IMR-90 (cell line): ENCODE data around the gene GPR15LG. TPM values are rescaled to one million over a fixed set of nuclear protein-coding genes. Genes with fewer than 3 reads are reported as not detected.

ENCODE experiments used
- ATAC-seq: fragments of 200-7000 bp; cut with Tn5 transposase; 2 replicates; pipeline ENCODE4 v1.9.1; 2020; ENCODE audit warnings: low read depth, mild to moderate bottlenecking, moderate library complexity
- BruUV-seq: library from RNA; stranded (reverse); fragments of 400-500 nt; replicated peaks from 2 replicates; lab custom pipeline; 2021; lab: Mats Ljungman, UMichigan
- CTCF ChIA-PET: fragments of 300-600 bp; formaldehyde crosslinking; extraction: SDS; loops from one replicate; lab custom pipeline; 2021; ENCODE audit warnings: antibody characterized with exemption; lab: Yijun Ruan, JAX
- POLR2A ChIA-PET: fragments of 300-600 bp; sonication (Branson Sonifier 250); formaldehyde crosslinking; loops from one replicate; lab custom pipeline; 2022; ENCODE audit warnings: antibody characterized with exemption; ENCODE audit not compliant: unreplicated experiment; lab: Charles Lee
- DNase-seq: peaks from one replicate; pipeline ENCODE4 v3.0.0; 2013
- H2AFZ ChIP-seq: replicated peaks from 2 replicates; pipeline ENCODE3; 2013; ENCODE audit warnings: low read length, mild to moderate bottlenecking; ENCODE audit not compliant: poor library complexity
- H2AK5ac ChIP-seq: 2 replicates; pipeline ENCODE4 v1.6.1; 2013; ENCODE audit warnings: low read depth, low read length, inconsistent platforms
- H2AK9ac ChIP-seq: replicated peaks from 2 replicates; pipeline ENCODE3; 2013; ENCODE audit warnings: mild to moderate bottlenecking, low read depth, low read length, moderate library complexity; ENCODE audit not compliant: poor library complexity
- H2BK120ac ChIP-seq: 2 replicates; pipeline ENCODE4 v1.6.1; 2013; ENCODE audit warnings: low read depth, low read length, inconsistent platforms
- H2BK15ac ChIP-seq: 3 replicates; pipeline ENCODE4 v1.6.1; 2013; ENCODE audit warnings: low read depth, low read length, inconsistent platforms
- H2BK20ac ChIP-seq: 2 replicates; pipeline ENCODE4 v1.6.1; 2013; ENCODE audit warnings: low read depth, mild to moderate bottlenecking, inconsistent platforms, low read length, moderate library complexity
- H2BK5ac ChIP-seq: 2 replicates; pipeline ENCODE4 v1.6.1; 2013; ENCODE audit warnings: mild to moderate bottlenecking, low read depth, low read length, inconsistent platforms; ENCODE audit not compliant: poor library complexity, severe bottlenecking
- H3K14ac ChIP-seq: replicated peaks from 2 replicates; pipeline ENCODE4 v1.6.1; 2013; ENCODE audit warnings: low read depth, low read length, inconsistent platforms
- H3K18ac ChIP-seq: 2 replicates; pipeline ENCODE4 v1.6.1; 2013; ENCODE audit warnings: low read depth, low read length, control low read depth
- H3K23ac ChIP-seq: 2 replicates; pipeline ENCODE4 v1.6.1; 2013; ENCODE audit warnings: low read depth, low read length, inconsistent platforms
- H3K27ac ChIP-seq: 2 replicates; pipeline ENCODE4 v1.5.1; 2013; ENCODE audit warnings: mild to moderate bottlenecking, control low read depth, low read length; ENCODE audit not compliant: insufficient read depth
- H3K27me3 ChIP-seq: 2 replicates; pipeline ENCODE4 v1.6.1; 2013; ENCODE audit warnings: low read length; ENCODE audit not compliant: control insufficient read depth, insufficient read depth
- H3K36me3 ChIP-seq: 2 replicates; pipeline ENCODE4 v1.6.1; 2013; ENCODE audit warnings: low read length, mixed read lengths; ENCODE audit not compliant: control insufficient read depth, insufficient read depth
- H3K4ac ChIP-seq: 2 replicates; pipeline ENCODE4 v1.6.1; 2013; ENCODE audit warnings: low read depth, low read length, inconsistent platforms
- H3K4me1 ChIP-seq: 2 replicates; pipeline ENCODE4 v1.6.1; 2013; ENCODE audit warnings: low read length, mixed read lengths; ENCODE audit not compliant: control insufficient read depth, insufficient read depth
- H3K4me2 ChIP-seq: 2 replicates; pipeline ENCODE4 v1.6.1; 2013; ENCODE audit warnings: low read depth, mild to moderate bottlenecking, control low read depth, low read length, moderate library complexity
- H3K4me3 ChIP-seq: 2 replicates; pipeline ENCODE4 v1.5.1; 2013; ENCODE audit warnings: low read depth, mild to moderate bottlenecking, control low read depth, low read length, moderate library complexity; ENCODE audit not compliant: insufficient read depth
- H3K56ac ChIP-seq: 2 replicates; pipeline ENCODE4 v1.6.1; 2013; ENCODE audit warnings: low read length, inconsistent platforms; ENCODE audit not compliant: insufficient read depth; ENCODE audit errors: extremely low read depth
- H3K79me1 ChIP-seq, 2 experiments: 2 replicates each; pipeline ENCODE4 v1.6.1; 2013; ENCODE audit warnings: low read length in 2 of 2, inconsistent platforms in 1 of 2, low read depth in 1 of 2
- H3K9ac ChIP-seq: 2 replicates; pipeline ENCODE4 v1.6.1; 2013; ENCODE audit warnings: low read depth, low read length, control low read depth
- H3K9me1 ChIP-seq: 2 replicates; pipeline ENCODE4 v1.6.1; 2013; ENCODE audit warnings: low read length, inconsistent platforms; ENCODE audit not compliant: insufficient read depth
- H3K9me3 ChIP-seq: 2 replicates; pipeline ENCODE4 v1.6.1; 2013; ENCODE audit warnings: low read length; ENCODE audit not compliant: control insufficient read depth, insufficient read depth
- H4K20me1 ChIP-seq: 2 replicates; pipeline ENCODE4 v1.6.1; 2013; ENCODE audit warnings: low read length, inconsistent platforms; ENCODE audit not compliant: insufficient read depth
- H4K5ac ChIP-seq: 2 replicates; pipeline ENCODE4 v1.6.1; 2013; ENCODE audit warnings: mild to moderate bottlenecking, low read depth, low read length, control low read depth
- H4K8ac ChIP-seq, 2 experiments: 2 replicates each; pipeline ENCODE4 v1.6.1; 2013; ENCODE audit warnings: low read depth in 2 of 2, low read length in 2 of 2, control low read depth in 1 of 2, inconsistent platforms in 1 of 2
- H4K91ac ChIP-seq: 2 replicates; pipeline ENCODE4 v1.6.1; 2013; ENCODE audit warnings: low read depth, low read length, inconsistent platforms; ENCODE audit not compliant: insufficient read depth
- CHD1 ChIP-seq: IDR thresholded peaks from 2 replicates; pipeline ENCODE4 v1.6.1; 2012; ENCODE audit warnings: low read depth, low read length, improper control_type of control experiment
- CTCF ChIP-seq: conservative IDR thresholded peaks from 2 replicates; pipeline ENCODE4 v1.5.1; 2012; ENCODE audit warnings: mild to moderate bottlenecking, low read depth, low read length, improper control_type of control experiment
- ELK1 ChIP-seq: fragments of 150-350 bp; IDR thresholded peaks from 2 replicates; pipeline ENCODE4 v1.6.1; 2016; ENCODE audit warnings: low read depth, mild to moderate bottlenecking, low read length, moderate library complexity, borderline replicate concordance
- FOS ChIP-seq: fragments of 150-350 bp; IDR thresholded peaks from 2 replicates; pipeline ENCODE4 v1.6.1; 2016; ENCODE audit warnings: low read depth, low read length
- MAFK ChIP-seq: IDR thresholded peaks from 2 replicates; pipeline ENCODE4 v1.6.1; 2012; ENCODE audit warnings: low read depth, low read length, improper control_type of control experiment
- MXI1 ChIP-seq: IDR thresholded peaks from 2 replicates; pipeline ENCODE4 v1.6.1; 2012; ENCODE audit warnings: low read depth, mild to moderate bottlenecking, low read length, moderate library complexity, borderline replicate concordance
- NFE2L2 ChIP-seq: fragments of 150-350 bp; IDR thresholded peaks from 2 replicates; pipeline ENCODE4 v1.6.1; 2016; ENCODE audit warnings: low read depth, mild to moderate bottlenecking, low read length
- POLR2A ChIP-seq: IDR thresholded peaks from 2 replicates; pipeline ENCODE4 v1.6.1; 2012; ENCODE audit warnings: mild to moderate bottlenecking, low read depth, low read length
- RAD21 ChIP-seq: IDR thresholded peaks from 2 replicates; pipeline ENCODE4 v1.6.1; 2012; ENCODE audit warnings: low read length, improper control_type of control experiment
- RCOR1 ChIP-seq: IDR thresholded peaks from 2 replicates; pipeline ENCODE4 v1.6.1; 2012; ENCODE audit warnings: mild to moderate bottlenecking, low read length, improper control_type of control experiment; ENCODE audit not compliant: insufficient replicate concordance
- RFX5 ChIP-seq: IDR thresholded peaks from 2 replicates; pipeline ENCODE4 v1.8.0; 2012; ENCODE audit warnings: low read depth, mild to moderate bottlenecking, low read length, moderate library complexity
- WGBS, 2 experiments: methylation state at CpG; one replicate each; pipeline versions ENCODE4 v1.1.5 to v1.1.7; 2013; ENCODE audit warnings: missing lambda C conversion rate in 2 of 2; ENCODE audit not compliant: insufficient read length in 1 of 2; ENCODE audit errors: extremely low coverage in 2 of 2; 5-methylcytosine and 5-hydroxymethylcytosine counted together
- dilution Hi-C: fragments of 300-500 bp; cut with HindIII; formaldehyde crosslinking; loops from one replicate; pipeline ENCODE4 v1.14.3; 2018; ENCODE audit warnings: low sequenced_read_pairs; ENCODE audit not compliant: unreplicated experiment
- in situ Hi-C: fragments of 300-500 bp; cut with MboI; formaldehyde crosslinking; loops from 3 replicates; pipeline ENCODE4 v1.14.3; 2019; ENCODE audit warnings: low sequenced_read_pairs, inconsistent platforms, mixed read lengths
- intact Hi-C: fragments of 100-400 bp; cut with micrococcal nuclease; formaldehyde crosslinking; loops from 2 replicates; pipeline ENCODE4 v1.10.0; 2022
- polyA plus RNA-seq, 3 experiments: library from polyadenylated mRNA; depleted of rRNA; stranded (reverse); fragments of >200 nt; gene quantifications; 2 replicates each; pipeline ENCODE4 v1.2.3, GENCODE V29; 2012; ENCODE audit warnings: low replicate concordance in 1 of 3
- total RNA-seq: library from RNA; depleted of rRNA; stranded (reverse); fragments of >200 nt; gene quantifications from 2 replicates; pipeline ENCODE4 v1.2.3, GENCODE V29; 2012
- TF ChIP-seq, protein P1 (sequence below): fragments of 150-350 bp; IDR thresholded peaks from 2 replicates; pipeline ENCODE4 v1.6.1; 2017; ENCODE audit warnings: mild to moderate bottlenecking, antibody characterized with exemption, low read length, low read depth

GPR15LG gene
- total and polyA plus RNA-seq, 2 of the 4 experiments (the other 2 are of a cell fraction) = not detected

- TF ChIP-seq RCOR1 (no peak), ELK1 (no peak), MXI1 (no peak), NFE2L2 (no peak), MAFK (no peak), RAD21 (no peak), CHD1 (no peak), CTCF (no peak), RFX5 (no peak), POLR2A (no peak), FOS (no peak)
- TF ChIP-seq, protein P1, sequence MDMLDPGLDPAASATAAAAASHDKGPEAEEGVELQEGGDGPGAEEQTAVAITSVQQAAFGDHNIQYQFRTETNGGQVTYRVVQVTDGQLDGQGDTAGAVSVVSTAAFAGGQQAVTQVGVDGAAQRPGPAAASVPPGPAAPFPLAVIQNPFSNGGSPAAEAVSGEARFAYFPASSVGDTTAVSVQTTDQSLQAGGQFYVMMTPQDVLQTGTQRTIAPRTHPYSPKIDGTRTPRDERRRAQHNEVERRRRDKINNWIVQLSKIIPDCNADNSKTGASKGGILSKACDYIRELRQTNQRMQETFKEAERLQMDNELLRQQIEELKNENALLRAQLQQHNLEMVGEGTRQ = no peak
- in situ Hi-C loops = no loop called here
- H3K14ac ChIP-seq = no peak overlapping the region
- no peak overlapping the region for H2BK5ac ChIP-seq
- H4K20me1 ChIP-seq = no peaks in the 10 kb centered on the region; the same call in 1 of the 2 replicates
- H3K56ac ChIP-seq = no peak overlapping the region
- BruUV-seq = no TSS peak
- H3K4ac ChIP-seq = no peak overlapping the region
- H3K79me1 ChIP-seq = no peaks in the 10 kb centered on the region
- intact Hi-C loops = no loop called here
- dilution Hi-C loops = no loop called here
- no peak overlapping the region for H3K23ac ChIP-seq
- H2AFZ ChIP-seq = no peak overlapping the region
- no peak overlapping the region for H3K18ac ChIP-seq
- H4K91ac ChIP-seq = no peak overlapping the region
- DNase-seq (no peak), ATAC-seq (no peak)
- H3K27me3 ChIP-seq = peaks cover 7% of the 10 kb centered on the region; the same call in 1 of the 2 replicates
- H3K27ac ChIP-seq = no peak overlapping the region
- no peaks in the 10 kb centered on the region for H3K9me3 ChIP-seq
- POLR2A ChIA-PET = no interaction called here
- H2BK15ac ChIP-seq = no peak overlapping the region
- WGBS, 2 experiments = no CpG with 5 or more reads among the region's 1 CpG
- H4K5ac ChIP-seq = no peak overlapping the region
- H3K4me1 ChIP-seq = no peaks in the 10 kb centered on the region
- no peak overlapping the region for H2BK120ac ChIP-seq
- H4K8ac ChIP-seq = no peak overlapping the region
- H2AK9ac ChIP-seq = no peak overlapping the region
- CTCF ChIA-PET = no interaction called here
- no peaks in the 10 kb centered on the region for H3K36me3 ChIP-seq
- no peak overlapping the region for H3K4me2 ChIP-seq
- no peak overlapping the region for H2AK5ac ChIP-seq
- H3K9me1 ChIP-seq = no peaks in the 10 kb centered on the region
- no peak overlapping the region for H2BK20ac ChIP-seq
- no peak overlapping the region for H3K9ac ChIP-seq
- H3K4me3 ChIP-seq = no peak overlapping the region
Measured at GRCh38 chr10:84230359-84230758, 56.8 kb downstream of the GPR15LG start.
